GM19372 (cell line): Measurements from ENCODE around the gene TNRC6B.
"Not testable (repeated sequence)": the region's sequence is repeated elsewhere in the genome, so short reads cannot be mapped to it uniquely, and the experiment has no call there.

Experiments
- ATAC-seq: cut with Tn5 transposase; IDR thresholded peaks from one replicate; pipeline ENCODE4 v1.9.1; 2021; ENCODE audit warnings: mild to moderate bottlenecking, low read depth, moderate library complexity; ENCODE audit not compliant: unreplicated experiment

The TNRC6B gene

GRCh38 chr22:40180403-40180802 is 2.7 kb downstream of the TNRC6B start:
- ATAC-seq: no peak

DNA sequence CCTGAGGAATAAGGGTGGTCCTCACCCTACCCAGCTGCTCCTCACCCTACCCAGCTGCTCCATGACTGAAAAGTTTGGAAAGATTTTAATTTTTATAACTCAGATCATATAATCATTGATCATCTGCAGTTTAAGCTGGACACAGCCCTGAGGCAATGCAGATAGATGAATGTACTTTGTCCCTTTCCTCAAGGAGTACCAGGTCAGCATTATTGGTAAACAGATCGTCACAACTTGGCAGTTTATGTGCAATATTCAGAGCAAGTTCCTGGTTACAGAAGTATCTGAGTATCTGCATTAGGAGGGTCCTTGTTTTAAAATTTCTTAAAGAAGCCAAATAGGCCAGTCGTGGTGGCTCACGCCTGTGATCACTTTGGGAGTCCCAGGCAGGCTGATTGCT is 3.6 kb downstream of the TNRC6B start:
- no peak for ATAC-seq

DNA sequence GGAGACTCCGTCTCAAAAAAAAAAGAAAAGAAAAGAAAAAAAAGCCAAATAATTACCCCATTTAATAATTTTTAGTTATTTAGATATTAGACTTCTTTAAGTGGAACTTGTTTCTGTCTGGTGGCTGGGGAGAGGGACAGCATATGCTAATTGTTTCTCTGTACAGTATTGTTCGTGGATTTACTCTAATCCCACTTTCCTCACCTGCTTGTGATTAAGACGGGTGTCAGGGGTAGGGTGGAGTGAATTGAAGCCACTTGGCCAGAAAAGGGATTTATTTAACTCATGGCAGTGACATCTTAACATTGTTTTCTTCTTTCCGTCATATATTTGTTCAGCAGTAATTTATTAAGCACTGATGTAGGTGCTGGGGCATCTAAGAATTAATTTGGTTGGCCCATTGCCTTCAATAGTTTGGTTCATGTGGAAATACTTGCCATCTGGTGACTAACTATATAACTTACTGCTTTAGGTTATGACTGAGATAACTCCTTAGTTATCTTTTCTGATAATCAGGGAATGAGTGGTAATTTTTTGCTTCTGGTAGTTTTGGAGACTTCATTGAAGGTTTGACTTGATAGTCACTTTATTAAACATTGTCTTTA is 4.6 kb downstream of the TNRC6B start:
- no peak for ATAC-seq

GRCh38 chr22:40183029-40183581 is 5.4 kb downstream of the TNRC6B start:
- ATAC-seq: no peak

GRCh38 chr22:40183603-40184002 is 5.9 kb downstream of the TNRC6B start:
- ATAC-seq: not testable (repeated sequence)

DNA sequence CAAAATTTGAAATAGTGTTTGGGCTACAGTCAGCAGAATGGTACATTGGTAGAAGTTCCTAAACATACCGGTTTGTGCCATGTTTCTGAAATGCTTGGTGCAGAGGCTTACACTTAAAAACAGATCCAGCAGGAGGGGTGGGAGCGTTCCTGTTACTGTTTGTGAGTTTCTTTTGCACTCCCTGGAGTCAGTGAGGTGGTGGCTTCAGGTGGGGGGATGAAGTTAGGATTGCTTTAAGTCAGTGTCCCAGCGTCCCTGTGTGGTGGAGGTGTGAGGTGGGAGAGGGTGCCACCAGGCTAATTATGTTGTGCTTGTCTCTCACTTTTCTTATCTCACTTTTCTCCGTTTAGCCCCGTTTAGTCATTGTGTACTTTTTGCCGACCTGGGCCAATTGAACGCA is 9.7 kb downstream of the TNRC6B start:
- ATAC-seq: no peak

DNA sequence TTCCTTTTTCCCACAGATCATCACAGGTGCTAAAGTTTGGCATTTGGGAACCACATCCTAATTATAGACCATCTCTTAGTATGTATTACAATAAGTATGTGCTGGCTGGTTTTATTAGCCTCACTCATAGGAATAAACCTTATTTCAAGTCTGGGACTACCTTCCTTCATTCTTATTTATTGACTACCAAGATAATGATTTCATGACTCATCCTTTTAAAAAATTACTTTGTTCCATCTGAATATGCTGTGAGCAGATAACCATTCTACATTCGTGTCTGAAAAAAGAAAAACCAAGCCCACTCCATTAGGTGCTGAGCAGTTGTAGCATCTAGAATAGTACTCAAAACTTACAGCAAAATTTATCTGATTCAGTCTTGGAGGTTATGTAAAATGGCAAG is 12.3 kb downstream of the TNRC6B start:
- ATAC-seq: no peak

DNA sequence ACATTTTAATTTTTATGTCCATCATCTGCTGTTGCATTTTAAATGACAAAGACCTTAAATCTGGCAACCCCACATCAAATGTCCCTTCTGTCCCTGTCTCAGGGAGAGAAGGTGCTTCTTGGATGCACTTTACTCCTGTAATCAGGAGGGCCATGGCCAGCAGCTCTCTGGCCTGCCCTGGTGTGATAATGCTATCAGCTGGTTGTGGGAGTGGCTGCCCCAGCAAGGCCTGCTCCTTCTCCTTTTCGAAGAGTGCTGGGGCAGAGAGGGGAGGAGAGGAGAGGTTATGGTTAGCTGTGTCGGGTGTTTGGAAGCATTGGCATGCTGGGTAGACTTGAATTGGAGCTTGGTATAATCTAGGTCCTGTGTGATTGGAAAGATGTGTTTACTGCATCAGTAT is 12.8 kb downstream of the TNRC6B start:
- no peak for ATAC-seq

DNA sequence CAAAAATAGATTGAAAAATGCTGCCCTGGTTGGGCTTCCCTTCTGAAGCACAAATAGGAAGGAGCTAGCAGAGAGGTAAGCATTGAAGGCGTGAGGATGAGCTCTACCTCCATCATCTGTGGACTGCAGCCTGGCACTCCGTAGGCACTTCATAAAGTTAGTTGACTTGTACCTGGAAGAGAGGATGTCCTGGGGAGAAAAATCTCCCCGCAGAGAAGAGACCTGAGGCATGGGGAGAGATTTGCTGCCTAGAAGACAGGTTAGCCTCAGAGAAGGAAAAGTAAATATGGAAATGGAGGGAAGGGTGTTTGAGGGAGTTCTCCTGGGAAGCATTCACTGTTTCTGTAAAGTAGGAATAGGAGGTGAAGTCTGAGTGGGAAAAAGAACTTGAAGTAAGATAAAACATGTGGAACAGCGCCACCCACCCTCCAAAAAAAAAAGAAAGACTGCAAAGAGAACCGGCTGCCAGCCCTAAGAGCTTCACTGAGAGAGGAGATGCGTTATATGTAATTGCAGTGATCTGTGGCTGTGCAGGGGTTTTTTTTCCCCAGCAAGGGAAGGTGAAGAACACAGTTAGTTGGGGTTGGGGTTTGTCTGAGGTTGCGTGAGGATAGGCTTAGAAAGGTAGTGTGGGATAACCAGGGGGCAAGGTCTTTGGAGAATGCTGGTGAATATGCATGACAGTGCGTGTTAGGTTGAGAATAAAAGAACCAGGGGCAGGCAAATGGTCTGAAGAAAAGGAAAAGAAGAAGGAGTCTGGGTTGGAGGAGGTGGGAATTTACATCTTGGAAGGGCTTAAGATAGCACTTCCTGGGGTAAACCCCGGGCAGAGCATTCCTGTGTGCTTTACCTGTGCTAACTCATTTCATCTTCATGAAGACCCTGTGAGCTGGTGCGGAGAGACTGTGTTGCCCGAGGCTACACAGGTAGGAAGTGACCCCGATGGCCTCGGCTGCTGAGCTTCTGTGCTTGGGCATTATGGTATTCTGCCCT is 16.0 kb downstream of the TNRC6B start:
- no peak for ATAC-seq

- ATAC-seq: no peak
These were observed 16.9 kb downstream of the TNRC6B start for GRCh38 chr22:40194656-40195055.

GRCh38 chr22:40196628-40197360 is 19.1 kb downstream of the TNRC6B start:
- no peak for ATAC-seq

GRCh38 chr22:40197421-40197820 is 19.7 kb downstream of the TNRC6B start:
- ATAC-seq: not testable (repeated sequence)

GRCh38 chr22:40198733-40199132 is 21.0 kb downstream of the TNRC6B start:
- no peak for ATAC-seq

DNA sequence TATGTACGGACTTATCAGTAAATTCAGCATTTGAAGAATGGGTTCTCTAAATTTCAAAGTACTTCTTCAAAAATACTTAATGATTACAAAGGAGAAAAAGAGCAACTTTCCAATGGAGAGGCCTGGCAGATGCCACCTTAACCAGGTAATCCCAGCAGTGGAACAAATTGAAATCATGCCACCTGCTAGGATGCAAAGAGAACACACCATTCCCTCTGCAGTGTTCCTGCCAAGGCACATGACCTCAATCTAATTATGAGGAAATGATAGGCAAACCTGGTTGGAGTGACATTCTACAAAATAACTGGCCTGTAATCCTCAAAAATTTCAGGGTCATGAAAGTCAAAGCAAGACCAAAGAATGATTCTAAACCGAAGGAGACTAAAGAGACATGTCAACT is 21.5 kb downstream of the TNRC6B start:
- no peak for ATAC-seq

DNA sequence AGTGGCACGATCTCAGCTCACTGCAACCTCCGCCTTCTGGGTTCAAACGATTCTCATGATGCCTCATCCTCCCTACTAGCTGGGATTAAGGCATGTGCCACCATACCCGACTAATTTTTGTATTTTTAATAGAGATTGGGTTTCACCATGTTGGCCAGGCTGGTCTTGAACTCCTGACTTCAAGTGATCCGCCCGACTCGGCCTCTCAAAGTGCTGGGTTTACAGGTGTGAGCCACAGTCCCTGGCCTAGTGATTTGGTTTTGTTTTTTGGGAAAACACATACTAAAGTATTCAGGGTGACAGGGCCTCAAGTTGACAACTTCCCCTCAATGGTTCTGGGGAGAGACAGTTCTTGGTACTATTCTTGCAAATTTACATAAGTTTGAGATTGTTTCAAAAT is 22.1 kb downstream of the TNRC6B start:
- no peak for ATAC-seq

- ATAC-seq: no peak
These were observed 23.2 kb downstream of the TNRC6B start for GRCh38 chr22:40200795-40201530.

DNA sequence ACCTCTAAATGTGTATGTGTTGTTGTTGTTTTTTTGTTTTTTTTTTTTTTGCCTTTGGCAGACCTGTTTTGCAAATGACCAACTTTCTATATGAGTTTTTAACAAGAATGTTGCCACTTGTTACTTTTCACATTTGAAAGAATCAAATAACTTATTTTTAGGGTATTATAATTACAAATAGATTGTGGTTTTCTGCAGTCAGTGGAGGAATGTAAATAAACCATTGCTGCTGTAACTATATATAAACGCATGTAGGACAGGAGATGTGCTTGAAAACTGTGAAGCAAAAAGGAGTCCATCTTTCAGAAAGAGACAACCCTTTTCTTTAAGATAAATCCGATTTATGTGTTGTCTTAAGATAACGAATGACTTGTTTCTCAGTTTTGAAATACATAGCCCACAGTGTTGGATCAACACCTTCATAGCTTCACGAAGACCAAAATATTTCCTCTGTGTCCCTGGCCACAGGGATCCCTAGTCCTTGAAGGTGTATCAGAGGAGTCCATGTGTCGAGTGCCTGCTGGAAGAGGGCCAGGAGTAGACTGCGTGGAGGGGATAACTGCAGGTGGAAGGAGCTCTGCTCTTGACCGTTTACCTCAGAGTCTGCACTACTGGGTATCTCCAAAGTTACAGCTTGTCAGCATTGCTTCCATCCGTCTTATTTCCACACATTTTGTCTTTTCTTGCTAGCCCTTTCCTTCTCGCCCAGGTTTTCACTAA is 24.7 kb downstream of the TNRC6B start:
- ATAC-seq: no peak

DNA sequence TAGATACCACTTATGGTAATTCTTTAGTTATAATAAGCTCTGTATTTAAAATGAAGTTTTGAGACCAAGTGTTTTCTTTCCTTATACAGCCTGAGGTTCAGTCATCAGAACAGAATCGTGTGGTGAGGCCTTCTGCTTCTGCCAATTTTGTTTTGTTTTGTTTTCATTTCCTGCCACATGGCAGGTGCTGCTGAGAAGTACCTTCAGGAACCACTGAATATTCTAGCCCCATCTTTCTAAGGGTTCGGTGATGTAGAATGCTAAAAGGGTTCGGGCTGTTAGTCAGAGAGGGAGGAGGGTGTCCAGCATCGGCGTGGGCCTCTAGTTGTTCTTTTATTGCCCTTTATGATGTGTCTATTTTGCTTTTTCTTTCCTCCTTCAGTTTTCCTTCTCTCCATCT is 25.8 kb downstream of the TNRC6B start:
- ATAC-seq: no peak

- ATAC-seq: no peak
These were observed 26.8 kb downstream of the TNRC6B start for GRCh38 chr22:40204321-40205116.
